COLO668 (cell line): ENCODE data around the gene TCEA3.

Experiments used
- DNase-seq: peaks from one replicate; lab custom pipeline; 2025; ENCODE audit not compliant: unreplicated experiment; lab: John Stamatoyannopoulos, UW

Gene TCEA3

DNA sequence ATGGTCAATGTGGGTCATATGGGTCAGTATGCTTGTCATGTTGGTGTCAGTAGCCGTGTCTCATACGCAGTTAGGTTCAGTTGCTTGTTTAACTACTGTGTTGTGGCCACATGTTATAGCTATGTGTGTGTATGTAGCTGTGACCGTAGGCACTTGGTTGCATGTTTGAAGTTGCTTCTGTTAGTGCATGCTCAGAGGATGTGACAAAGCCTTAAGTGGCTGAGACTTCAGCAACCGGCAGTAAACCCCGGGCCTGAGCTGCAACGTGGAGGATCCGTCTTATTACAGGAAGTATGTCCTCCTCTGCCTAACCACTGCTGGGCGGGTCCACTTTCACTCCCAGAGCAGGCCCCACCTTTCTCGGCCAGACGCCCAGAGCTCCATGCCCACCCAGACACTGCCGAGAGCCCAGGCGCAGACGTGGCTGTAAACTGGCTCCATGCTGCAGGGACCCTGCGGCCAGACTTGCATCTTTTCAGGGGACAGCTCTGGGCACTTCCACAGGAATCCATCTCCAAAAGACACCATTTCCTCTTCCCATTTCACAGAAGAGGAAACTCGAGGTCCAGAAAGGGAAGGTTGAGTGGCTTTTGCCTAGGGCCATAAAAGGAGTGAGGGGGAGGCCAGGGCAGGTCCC, 2.2 kb downstream of the TCEA3 start:
- peak; percentile 66 for DNase-seq

DNA sequence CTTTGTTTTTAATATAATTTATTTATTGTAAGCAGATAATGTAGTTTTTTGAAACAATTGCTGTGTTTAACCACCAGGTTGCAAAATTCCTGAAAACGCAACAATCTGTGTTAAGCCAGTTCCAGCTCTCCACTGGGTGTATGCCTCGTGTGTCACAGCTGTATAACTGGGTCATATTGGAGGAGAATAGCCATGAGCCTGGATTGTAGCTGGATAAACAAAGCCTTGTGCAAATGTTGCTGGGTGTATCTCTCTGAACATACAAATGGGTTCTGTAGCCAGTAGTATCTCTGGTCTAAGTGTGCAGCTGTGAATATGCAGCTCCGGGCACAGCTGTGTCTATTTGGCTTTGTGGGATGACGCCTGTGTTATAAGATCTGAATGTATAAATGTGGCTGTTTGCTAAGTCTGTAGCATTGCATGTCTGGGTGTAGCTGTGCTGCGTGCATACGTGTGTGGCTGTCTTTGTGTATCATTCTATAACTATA, 2.8 kb downstream of the TCEA3 start:
- DNase-seq, result peak; percentile 80

DNA sequence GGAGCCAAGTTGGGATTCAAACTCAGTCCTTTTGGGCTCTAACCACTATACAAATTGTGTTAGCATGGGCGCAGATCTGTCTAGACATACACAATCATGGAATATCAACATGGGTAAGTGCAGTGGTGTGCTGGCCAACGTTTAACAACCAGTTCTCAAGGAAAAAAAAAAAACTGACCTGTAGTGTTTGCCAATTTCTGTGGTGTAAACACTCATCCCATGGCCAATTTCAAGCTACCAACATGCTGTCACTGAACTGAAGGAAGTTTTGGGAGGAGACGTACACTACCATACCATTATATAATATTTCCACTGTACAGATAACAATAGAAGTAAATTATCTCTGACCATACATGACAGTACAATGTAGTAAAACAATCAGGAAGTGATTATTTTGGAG, 3.2 kb downstream of the TCEA3 start:
- DNase-seq, result no peak

DNA sequence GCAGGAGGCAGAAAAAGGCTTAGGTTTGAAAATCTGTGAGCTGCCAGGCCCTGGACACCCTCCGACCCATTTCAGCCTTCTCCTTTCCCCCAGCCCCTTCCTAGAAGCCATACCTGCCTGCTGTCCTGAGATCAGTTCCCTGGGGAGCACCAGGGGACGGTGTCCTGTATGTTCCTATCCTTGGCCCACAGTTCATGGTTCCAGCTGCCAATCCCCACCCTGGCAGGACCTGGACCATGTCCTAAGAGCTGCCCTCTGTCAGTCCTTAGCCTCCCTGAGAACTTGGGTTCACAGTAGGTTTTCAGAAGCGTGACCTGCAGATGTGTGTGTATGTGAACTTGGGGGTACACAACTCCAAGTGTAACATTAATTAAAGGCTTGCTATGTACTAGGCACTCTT, 3.8 kb downstream of the TCEA3 start:
- DNase-seq, result no peak

- no peak for DNase-seq
Observed at GRCh38 chr1:23419180-23419579, 5.4 kb downstream of the TCEA3 start.

- DNase-seq, result peak; percentile 88
Observed at GRCh38 chr1:23417570-23417969, 7.0 kb downstream of the TCEA3 start.

GRCh38 chr1:23416964-23417363, 7.6 kb downstream of the TCEA3 start:
- DNase-seq, result no peak

GRCh38 chr1:23408797-23409290, 15.7 kb downstream of the TCEA3 start:
- DNase-seq, result no peak

- no peak for DNase-seq
Observed at GRCh38 chr1:23407016-23407630, 17.4 kb downstream of the TCEA3 start.

DNA sequence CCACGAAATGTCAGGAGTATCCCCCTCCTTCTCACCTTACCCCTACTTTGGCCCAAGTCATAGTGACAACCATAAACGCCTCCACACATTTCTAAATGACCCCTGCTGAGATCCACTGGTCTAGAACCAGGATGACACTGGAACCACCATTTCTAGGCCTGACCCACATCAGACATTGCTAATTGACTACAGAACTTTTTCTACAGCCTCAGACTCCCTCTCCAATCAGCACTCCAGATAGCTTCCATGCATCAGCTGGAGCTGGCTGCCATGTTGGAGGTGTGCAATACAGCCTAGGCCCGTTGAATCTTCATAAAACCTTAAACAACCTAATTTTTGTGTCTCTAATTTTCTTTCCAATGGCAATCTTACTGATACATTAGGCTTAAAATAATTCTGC, 18.6 kb downstream of the TCEA3 start:
- no peak for DNase-seq

DNA sequence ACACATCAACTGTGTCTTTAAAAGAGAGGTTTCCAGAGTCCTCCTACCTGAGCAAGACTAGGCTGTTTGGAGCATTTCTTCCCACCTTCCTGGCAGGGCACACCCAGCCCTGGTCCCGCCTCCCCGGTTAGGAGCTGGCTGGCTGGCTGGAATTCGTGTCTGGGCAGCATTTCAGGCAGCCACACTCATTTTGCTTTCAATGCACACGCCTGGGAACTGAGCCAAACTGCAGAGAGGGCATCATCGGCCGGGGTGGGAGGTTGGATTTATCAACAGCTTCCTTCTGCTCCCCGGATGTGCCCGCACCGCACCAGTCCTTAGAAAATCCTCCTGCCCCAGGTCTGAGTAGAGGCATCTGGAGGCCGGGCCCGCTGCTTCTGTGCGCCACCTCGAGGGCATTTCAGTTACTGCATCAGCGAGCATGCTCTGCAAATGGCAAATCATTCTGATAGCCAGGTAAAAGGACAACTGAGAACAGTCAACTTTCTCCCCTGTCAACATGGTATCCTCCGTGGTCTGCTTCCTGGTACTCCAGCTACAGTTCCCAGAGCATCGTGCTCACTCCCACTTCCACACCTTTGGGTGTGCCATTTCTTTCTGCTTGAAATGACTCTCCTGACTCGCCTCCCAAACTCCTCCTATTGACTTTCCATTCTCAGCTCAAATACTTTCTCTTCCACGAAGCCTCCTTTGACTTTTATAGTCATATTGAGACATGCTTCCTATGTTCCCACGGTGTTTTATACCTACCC, 20.6 kb downstream of the TCEA3 start:
- peak; percentile 98 for DNase-seq

DNA sequence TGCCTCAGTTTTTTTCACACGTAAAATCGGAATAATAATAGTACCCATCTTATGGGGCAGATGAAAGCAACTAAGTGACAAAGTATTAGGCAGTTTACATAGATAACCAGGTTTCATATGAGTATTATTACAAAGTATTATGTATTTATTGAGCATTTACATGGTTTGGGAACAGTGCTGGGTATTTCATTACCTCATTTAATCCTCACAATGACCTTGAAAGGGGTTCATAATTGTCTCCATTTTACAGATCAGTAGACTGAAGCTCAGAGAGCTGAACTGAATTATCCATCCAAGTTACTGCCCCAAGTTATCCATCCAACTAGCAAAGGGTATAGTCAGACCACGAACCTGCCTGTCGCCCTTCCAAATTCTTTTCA, 21.2 kb downstream of the TCEA3 start:
- no peak for DNase-seq

DNA sequence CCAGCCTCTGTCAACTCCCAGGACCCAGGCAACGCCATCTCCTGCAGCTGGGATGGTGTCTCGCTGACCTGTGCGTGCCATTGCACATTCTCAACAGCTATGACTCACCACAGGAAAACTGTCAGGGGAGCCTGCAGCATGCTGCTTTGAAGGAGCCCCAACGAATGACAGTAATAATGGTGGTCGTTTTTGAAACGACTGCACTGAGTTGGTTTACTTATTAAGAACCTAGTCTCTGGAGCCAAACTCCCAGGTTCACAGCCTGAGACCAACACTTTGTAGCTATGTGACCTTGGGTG, 21.6 kb downstream of the TCEA3 start:
- peak; percentile 45 for DNase-seq

DNA sequence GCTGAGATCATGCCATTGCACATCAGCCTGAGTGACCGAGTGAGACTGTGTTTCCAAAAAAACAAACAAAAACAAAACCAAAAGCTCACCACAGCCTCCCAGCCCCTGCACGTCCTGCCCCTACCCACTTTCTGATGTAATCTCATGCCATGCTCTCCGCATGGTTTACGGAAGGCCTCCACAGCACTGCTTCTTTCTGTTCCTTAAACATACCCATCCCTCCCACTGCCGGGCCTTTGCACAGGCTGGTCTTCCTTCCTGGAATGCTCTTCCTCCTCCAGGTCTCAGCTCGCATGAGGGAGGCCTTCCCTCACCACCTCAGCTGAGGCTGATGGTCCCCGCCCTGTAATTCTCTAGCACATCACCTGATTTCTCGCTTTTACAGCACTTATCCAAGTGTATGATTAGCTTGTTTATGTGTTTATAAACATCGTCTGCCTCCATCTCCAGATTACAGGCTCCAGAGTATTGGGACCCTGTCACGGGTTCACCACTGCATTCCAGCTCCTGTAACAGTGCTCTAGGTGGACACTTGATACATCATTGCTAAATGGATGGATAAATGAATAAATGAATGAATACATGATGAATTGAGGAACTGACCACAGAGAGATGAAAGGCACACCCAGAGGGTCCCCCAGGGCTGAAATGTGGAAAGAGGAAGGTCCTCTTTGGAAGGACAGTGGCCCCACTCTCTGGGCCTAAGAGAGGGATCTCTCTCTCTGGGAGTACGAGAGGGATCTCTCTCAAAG, 22.1 kb downstream of the TCEA3 start:
- no peak for DNase-seq

GRCh38 chr1:23401313-23401712, 23.2 kb downstream of the TCEA3 start:
- no peak for DNase-seq

- no peak for DNase-seq
Observed at GRCh38 chr1:23400324-23401114, 24.0 kb downstream of the TCEA3 start.

- no peak for DNase-seq
Observed at GRCh38 chr1:23399229-23399628, 25.3 kb downstream of the TCEA3 start.

DNA sequence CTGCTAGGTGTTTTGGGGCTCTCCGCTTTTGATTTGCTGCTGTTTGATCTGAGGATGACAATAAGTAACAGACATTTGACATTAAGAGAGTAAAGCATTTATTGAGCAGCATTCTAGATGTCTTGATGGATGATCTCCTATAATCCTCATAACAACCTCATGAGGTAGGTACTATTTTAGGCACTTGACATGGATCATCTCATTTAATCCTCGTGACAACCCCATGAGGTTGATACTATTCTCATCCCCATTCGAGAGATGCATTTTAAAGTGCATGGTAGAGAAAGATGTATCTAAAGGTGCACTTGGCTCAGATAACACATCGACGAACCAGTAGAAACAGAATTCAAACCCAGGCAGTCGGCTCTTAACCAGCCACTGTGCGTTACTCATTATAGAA, 26.6 kb downstream of the TCEA3 start:
- no peak for DNase-seq

DNA sequence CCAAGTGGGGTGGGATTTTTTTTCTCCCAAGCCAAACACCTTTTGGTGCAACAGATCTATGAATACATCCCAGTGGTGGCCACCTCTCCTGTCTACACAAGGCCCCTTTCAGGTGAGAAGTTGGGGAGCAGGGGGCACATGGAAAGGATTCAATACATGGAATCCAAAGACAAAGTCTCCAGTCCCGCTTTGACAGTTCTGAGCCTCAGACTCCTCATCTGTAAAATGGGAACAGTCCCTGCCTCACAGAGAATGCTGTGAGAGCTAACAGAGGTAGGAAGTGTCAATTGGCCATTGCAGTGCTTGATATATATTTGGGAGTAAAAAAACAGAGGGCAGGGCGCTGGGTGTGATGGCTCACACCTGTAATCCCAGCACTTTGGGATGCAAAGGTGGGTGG, 28.2 kb downstream of the TCEA3 start:
- no peak for DNase-seq

DNA sequence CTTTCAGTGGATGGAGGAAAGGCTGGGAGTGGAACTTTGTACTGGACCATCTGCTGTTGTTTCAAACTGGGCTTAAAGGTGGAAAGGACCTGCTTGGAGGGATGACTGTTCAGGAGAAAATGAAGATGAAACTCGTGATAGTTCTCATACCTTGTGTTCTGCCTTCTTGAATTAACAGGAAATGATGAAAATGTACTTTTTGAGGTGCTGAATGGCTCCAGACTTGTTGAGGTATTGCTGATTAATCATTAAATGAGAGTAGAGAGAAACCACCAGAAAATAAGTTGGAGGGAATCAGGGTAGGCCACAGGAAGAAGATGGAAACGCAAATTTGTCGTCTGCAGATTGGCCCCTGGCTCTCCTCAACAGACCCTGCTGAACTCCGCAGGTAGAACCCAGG, 28.7 kb downstream of the TCEA3 start:
- DNase-seq, result no peak
